ENCODE measurements around the gene FOXN3.

The FOXN3 gene

GRCh38 chr14:89236851-89237250 lies 180.2 kb downstream of the FOXN3 start:
- Histone ChIP-seq H3K9ac (ENCODE audit: low read depth, low read length) (no peak overlapping the region), H3K36me3 (ENCODE audit: control insufficient read depth, insufficient read depth, low read length) (0 out of 2 replicates have a peak, but pooled peaks cover 4% of the 10 kb centered on the region), H3K27me3 (ENCODE audit: control insufficient read depth, insufficient read depth, low read length) (no peaks in the 10 kb centered on the region), H3K27ac (ENCODE audit: low read depth, low read length) (no peak overlapping the region), H3K9me3 (ENCODE audit: control insufficient read depth, insufficient read depth, low read length) (no peaks in the 10 kb centered on the region), H3K4me1 (ENCODE audit: control insufficient read depth, insufficient read depth, low read length) (peaks cover 15% of the 10 kb centered on the region), H3K4me3 (ENCODE audit: low read depth, low read length) (no peak overlapping the region)

GRCh38 chr14:89233184-89233583 lies 183.8 kb downstream of the FOXN3 start:
- H3K4me1 ChIP-seq (ENCODE audit: control insufficient read depth, insufficient read depth, low read length) = peaks cover 9% of the 10 kb centered on the region
- no peaks in the 10 kb centered on the region for H3K9me3 ChIP-seq (ENCODE audit: control insufficient read depth, insufficient read depth, low read length)
- H3K36me3 ChIP-seq (ENCODE audit: control insufficient read depth, insufficient read depth, low read length) = no peaks in the 10 kb centered on the region
- no peak overlapping the region for H3K9ac ChIP-seq (ENCODE audit: low read depth, low read length)
- no peaks in the 10 kb centered on the region for H3K27me3 ChIP-seq (ENCODE audit: control insufficient read depth, insufficient read depth, low read length)
- H3K4me3 ChIP-seq (ENCODE audit: low read depth, low read length) = no peak overlapping the region
- H3K27ac ChIP-seq (ENCODE audit: low read depth, low read length) = no peak overlapping the region

DNA sequence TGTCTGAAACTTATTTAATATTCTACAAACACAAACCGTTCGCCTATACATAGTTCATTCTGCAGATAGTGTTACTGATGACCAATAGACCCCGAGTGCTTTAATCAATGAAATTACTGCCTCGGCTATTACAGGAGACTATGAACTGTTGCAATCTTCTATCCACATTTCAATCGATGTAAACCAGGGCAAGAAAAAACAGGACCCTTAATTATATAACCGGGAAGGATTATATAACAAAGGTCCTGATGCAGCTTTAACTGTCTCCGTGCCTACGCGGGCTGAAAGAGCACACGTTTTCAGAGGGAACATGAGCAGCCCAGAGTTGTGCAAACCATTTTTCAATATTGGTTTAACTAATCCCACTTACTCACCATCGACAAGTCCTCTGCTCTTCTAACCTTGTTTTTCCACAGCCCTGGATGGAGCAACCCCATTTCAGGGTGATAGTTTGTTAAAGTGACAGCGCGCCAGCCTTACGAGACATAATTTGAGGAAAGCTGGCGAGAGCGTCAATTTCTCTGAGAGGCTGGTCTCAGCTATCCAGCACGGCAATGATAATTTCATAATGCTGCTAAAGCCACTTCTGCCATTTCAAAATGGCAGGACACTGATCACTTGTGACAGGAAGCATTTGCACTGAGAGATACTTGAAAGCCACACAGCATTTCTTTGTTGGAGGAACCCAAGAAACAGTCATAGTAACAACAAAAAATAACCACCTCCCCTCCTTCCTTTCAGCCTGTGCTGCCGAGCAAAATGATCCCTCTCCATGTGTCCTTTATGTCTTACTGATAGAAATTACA lies 184.6 kb downstream of the FOXN3 start:
- Histone ChIP-seq H3K36me3 (ENCODE audit: control insufficient read depth, insufficient read depth, low read length) (no peaks in the 10 kb centered on the region), H3K9ac (ENCODE audit: low read depth, low read length) (no peak overlapping the region), H3K4me3 (ENCODE audit: low read depth, low read length) (no peak overlapping the region)

DNA sequence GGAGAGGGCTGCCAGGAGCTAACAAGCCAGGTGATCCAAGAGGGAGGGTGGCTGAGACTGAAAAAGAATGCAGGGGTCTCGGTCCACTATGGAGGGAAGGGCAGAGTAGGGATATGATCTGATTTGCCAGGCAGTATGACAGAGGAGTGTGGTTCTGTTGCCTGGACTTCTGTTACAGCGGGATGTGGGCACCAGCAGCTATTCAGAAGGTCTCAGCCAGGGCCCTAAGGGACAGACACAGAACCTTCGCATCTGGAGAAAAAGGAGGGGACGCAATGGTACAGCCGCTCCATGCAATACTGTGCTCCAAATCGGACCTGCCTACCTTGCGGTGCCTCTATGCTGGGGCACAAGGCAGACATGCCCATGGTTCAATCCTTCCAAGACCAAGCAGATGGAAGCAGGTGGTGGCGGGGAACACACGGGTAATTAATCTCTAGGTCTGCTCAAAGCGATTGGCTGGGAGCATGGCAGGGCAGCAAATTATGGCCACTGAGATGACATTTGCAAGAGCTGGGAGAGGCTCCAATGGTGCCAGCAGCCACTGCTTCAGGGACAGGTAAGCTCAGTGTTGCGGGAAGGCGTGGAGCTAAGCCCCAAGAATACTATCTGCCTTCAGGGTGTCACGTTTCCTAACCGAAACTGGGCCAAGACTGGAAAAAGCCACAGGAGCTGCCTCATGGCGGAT lies 185.5 kb downstream of the FOXN3 start:
- Histone ChIP-seq H3K27ac (ENCODE audit: low read depth, low read length) (no peak overlapping the region), H3K9ac (ENCODE audit: low read depth, low read length) (no peak overlapping the region), H3K27me3 (ENCODE audit: control insufficient read depth, insufficient read depth, low read length) (no peaks in the 10 kb centered on the region), H3K36me3 (ENCODE audit: control insufficient read depth, insufficient read depth, low read length) (no peaks in the 10 kb centered on the region), H3K4me1 (ENCODE audit: control insufficient read depth, insufficient read depth, low read length) (peaks cover 3% of the 10 kb centered on the region), H3K9me3 (ENCODE audit: control insufficient read depth, insufficient read depth, low read length) (no peaks in the 10 kb centered on the region), H3K4me3 (ENCODE audit: low read depth, low read length) (no peak overlapping the region)

More for the DNA sequence above, 184.6 kb downstream of the FOXN3 start:
- Histone ChIP-seq H3K9me3 (ENCODE audit: control insufficient read depth, insufficient read depth, low read length) (no peaks in the 10 kb centered on the region), H3K4me1 (ENCODE audit: control insufficient read depth, insufficient read depth, low read length) (peaks cover 8% of the 10 kb centered on the region), H3K27me3 (ENCODE audit: control insufficient read depth, insufficient read depth, low read length) (no peaks in the 10 kb centered on the region), H3K27ac (ENCODE audit: low read depth, low read length) (no peak overlapping the region)

- H3K4me1 ChIP-seq (ENCODE audit: control insufficient read depth, insufficient read depth, low read length) = peaks cover 3% of the 10 kb centered on the region; the same call in 1 of the 2 replicates
- H3K27ac ChIP-seq (ENCODE audit: low read depth, low read length) = no peak overlapping the region
- H3K9ac ChIP-seq (ENCODE audit: low read depth, low read length) = no peak overlapping the region
- H3K36me3 ChIP-seq (ENCODE audit: control insufficient read depth, insufficient read depth, low read length) = no peaks in the 10 kb centered on the region
- H3K4me3 ChIP-seq (ENCODE audit: low read depth, low read length) = no peak overlapping the region
- no peaks in the 10 kb centered on the region for H3K9me3 ChIP-seq (ENCODE audit: control insufficient read depth, insufficient read depth, low read length)
- H3K27me3 ChIP-seq (ENCODE audit: control insufficient read depth, insufficient read depth, low read length) = no peaks in the 10 kb centered on the region
These were observed 188.0 kb downstream of the FOXN3 start for GRCh38 chr14:89228921-89229639.

GRCh38 chr14:89227496-89227836 lies 189.6 kb downstream of the FOXN3 start:
- Histone ChIP-seq H3K36me3 (ENCODE audit: control insufficient read depth, insufficient read depth, low read length) (peaks cover 3% of the 10 kb centered on the region; the same call in 1 of the 2 replicates), H3K9me3 (ENCODE audit: control insufficient read depth, insufficient read depth, low read length) (no peaks in the 10 kb centered on the region), H3K27ac (ENCODE audit: low read depth, low read length) (no peak overlapping the region), H3K27me3 (ENCODE audit: control insufficient read depth, insufficient read depth, low read length) (no peaks in the 10 kb centered on the region), H3K4me1 (ENCODE audit: control insufficient read depth, insufficient read depth, low read length) (peaks cover 3% of the 10 kb centered on the region; the same call in 1 of the 2 replicates), H3K9ac (ENCODE audit: low read depth, low read length) (no peak overlapping the region; the same call in 1 of the 2 replicates), H3K4me3 (ENCODE audit: low read depth, low read length) (no peak overlapping the region)

DNA sequence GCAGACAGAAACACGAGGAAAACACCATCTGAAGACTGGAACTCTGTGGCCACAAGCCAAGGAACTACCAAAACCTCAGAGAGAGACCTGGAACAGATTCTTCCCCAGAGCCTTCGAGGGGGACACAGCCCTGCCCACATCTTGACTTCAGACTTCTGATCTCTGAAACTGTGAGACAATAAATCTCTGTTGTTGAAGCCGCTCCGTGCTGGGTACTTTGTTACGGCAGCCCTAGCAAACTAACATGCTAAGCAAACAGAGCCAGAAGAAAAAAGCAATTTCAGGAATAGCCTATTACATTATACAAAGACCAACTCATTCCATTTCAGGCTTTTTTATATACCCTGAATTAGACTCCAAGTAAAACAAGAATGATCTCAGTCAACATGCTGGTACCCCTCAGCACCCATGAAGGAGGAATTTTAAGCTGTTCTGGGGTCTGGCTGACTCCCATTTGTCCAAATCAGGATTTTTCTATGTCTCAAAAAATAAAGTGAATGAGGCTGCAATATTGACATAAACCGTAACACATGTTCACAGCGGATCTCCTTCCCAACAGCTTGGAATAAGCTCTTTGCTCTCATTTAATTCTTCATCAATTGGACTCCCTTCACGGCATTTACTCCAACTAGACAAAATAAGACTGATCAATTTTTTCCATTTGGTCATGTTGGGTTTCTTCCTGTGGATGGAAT lies 190.1 kb downstream of the FOXN3 start:
- Histone ChIP-seq H3K36me3 (ENCODE audit: control insufficient read depth, insufficient read depth, low read length) (peaks cover 3% of the 10 kb centered on the region; the same call in 1 of the 2 replicates), H3K9me3 (ENCODE audit: control insufficient read depth, insufficient read depth, low read length) (no peaks in the 10 kb centered on the region)

GRCh38 chr14:89225607-89226006 lies 191.4 kb downstream of the FOXN3 start:
- no peak overlapping the region for H3K9ac ChIP-seq (ENCODE audit: low read depth, low read length)
- H3K4me1 ChIP-seq (ENCODE audit: control insufficient read depth, insufficient read depth, low read length) = peaks cover 3% of the 10 kb centered on the region; the same call in 1 of the 2 replicates
- H3K27ac ChIP-seq (ENCODE audit: low read depth, low read length) = no peak overlapping the region
- H3K9me3 ChIP-seq (ENCODE audit: control insufficient read depth, insufficient read depth, low read length) = no peaks in the 10 kb centered on the region
- H3K27me3 ChIP-seq (ENCODE audit: control insufficient read depth, insufficient read depth, low read length) = no peaks in the 10 kb centered on the region
- H3K36me3 ChIP-seq (ENCODE audit: control insufficient read depth, insufficient read depth, low read length) = peaks cover 3% of the 10 kb centered on the region; the same call in 1 of the 2 replicates
- no peak overlapping the region for H3K4me3 ChIP-seq (ENCODE audit: low read depth, low read length)

More for the DNA sequence above, 190.1 kb downstream of the FOXN3 start:
- H3K9ac ChIP-seq (ENCODE audit: low read depth, low read length) = no peak overlapping the region
- no peak overlapping the region for H3K4me3 ChIP-seq (ENCODE audit: low read depth, low read length)
- H3K4me1 ChIP-seq (ENCODE audit: control insufficient read depth, insufficient read depth, low read length) = peaks cover 3% of the 10 kb centered on the region; the same call in 1 of the 2 replicates
- H3K27me3 ChIP-seq (ENCODE audit: control insufficient read depth, insufficient read depth, low read length) = no peaks in the 10 kb centered on the region
- H3K27ac ChIP-seq (ENCODE audit: low read depth, low read length) = no peak overlapping the region

- no peak overlapping the region for H3K9ac ChIP-seq (ENCODE audit: low read depth, low read length)
- no peaks in the 10 kb centered on the region for H3K9me3 ChIP-seq (ENCODE audit: control insufficient read depth, insufficient read depth, low read length)
- H3K27me3 ChIP-seq (ENCODE audit: control insufficient read depth, insufficient read depth, low read length) = no peaks in the 10 kb centered on the region
- peaks cover 21% of the 10 kb centered on the region for H3K36me3 ChIP-seq (ENCODE audit: control insufficient read depth, insufficient read depth, low read length)
- no peak overlapping the region for H3K27ac ChIP-seq (ENCODE audit: low read depth, low read length)
- no peak overlapping the region for H3K4me3 ChIP-seq (ENCODE audit: low read depth, low read length)
- H3K4me1 ChIP-seq (ENCODE audit: control insufficient read depth, insufficient read depth, low read length) = no peaks in the 10 kb centered on the region
These were observed 195.8 kb downstream of the FOXN3 start for GRCh38 chr14:89221109-89221810.

DNA sequence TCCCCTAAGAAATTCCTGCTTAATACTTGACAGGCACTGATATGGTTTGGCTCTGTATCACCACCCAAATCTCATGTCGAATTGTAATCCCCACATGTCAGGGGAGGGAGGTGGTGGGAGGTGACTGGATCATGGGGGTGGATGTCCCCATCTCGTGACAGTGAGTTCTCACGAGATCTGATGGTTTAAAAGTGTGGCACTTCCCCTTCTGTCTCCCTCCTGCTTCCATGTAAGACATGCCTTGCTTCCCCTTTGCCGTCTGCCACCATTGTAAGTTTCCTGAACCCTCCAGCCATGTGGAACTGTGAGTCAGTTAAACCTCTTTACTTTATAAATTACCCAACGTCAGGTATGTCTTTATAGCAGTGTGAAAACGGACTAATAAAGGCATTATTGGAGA lies 198.0 kb downstream of the FOXN3 start:
- no peaks in the 10 kb centered on the region for H3K27me3 ChIP-seq (ENCODE audit: control insufficient read depth, insufficient read depth, low read length)
- H3K36me3 ChIP-seq (ENCODE audit: control insufficient read depth, insufficient read depth, low read length) = peaks cover 34% of the 10 kb centered on the region
- H3K9me3 ChIP-seq (ENCODE audit: control insufficient read depth, insufficient read depth, low read length) = no peaks in the 10 kb centered on the region
- no peak overlapping the region for H3K27ac ChIP-seq (ENCODE audit: low read depth, low read length)
- H3K9ac ChIP-seq (ENCODE audit: low read depth, low read length) = no peak overlapping the region
- 0 out of 2 replicates have a peak, but pooled peaks cover 5% of the 10 kb centered on the region for H3K4me1 ChIP-seq (ENCODE audit: control insufficient read depth, insufficient read depth, low read length)
- H3K4me3 ChIP-seq (ENCODE audit: low read depth, low read length) = no peak overlapping the region

Data from HUES48 (cell line).